GM21367 (cell line): Measurements from ENCODE around the gene DACH1.

Experiments
- ATAC-seq: cut with Tn5 transposase; IDR thresholded peaks from one replicate; pipeline ENCODE4 v1.9.1; 2021; ENCODE audit not compliant: unreplicated experiment

DACH1 gene

DNA sequence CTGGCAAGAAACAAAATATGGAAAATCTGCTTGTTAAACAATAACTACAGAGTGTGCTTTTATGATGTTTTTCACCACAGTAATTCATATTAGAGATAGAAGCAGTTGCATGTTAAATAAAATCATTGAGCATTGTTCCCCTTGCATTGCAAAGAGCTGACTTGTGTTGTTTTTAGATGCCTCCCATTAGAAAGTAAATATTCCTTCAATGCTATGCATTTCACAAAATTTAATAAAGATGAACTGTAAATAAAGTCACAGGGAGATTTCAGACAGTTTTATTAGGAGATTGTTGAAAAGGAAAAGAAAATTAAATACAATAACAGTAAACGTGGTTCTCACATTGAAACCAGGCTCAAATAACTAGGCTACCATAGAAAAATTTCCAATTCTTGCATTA lies 429.3 kb downstream of the DACH1 start:
- ATAC-seq = no peak

DNA sequence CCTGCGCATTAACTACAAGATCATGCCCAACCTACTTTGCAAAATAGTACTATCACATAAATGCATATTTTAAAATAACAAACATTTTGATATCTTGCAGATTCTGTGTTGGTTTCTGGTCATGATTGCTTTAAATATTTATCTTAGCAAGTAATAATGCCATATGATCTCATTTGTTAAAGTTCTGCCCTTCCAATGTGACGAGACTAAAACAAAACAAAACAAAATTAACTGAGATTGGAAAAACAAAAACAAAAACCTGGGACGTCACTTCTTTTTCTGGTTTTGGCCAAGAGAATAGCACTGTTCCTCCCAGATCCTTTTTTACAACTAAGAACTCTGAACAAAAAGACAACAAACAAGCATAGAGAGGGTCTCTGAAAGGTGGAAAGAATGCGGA lies 436.3 kb downstream of the DACH1 start:
- no peak for ATAC-seq

DNA sequence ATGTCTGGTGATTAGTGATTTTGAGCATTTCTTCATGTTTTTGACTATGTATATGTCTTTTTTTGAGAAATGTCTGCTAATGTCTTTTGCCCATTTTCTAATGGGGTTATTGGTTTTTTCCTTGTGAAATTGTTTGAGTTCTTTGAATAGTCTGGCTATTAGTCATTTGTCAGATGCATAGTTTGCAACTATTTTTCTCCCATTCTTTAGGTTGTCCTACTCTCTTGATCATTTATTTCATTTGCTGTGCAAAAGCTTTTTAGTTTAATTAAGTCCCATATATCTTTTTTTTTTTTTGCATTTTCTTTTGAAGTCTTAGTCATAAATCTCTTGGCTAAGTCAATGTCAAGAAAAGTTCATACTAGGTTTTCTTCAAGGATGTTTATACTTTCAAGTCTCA lies 449.8 kb downstream of the DACH1 start:
- no peak for ATAC-seq

DNA sequence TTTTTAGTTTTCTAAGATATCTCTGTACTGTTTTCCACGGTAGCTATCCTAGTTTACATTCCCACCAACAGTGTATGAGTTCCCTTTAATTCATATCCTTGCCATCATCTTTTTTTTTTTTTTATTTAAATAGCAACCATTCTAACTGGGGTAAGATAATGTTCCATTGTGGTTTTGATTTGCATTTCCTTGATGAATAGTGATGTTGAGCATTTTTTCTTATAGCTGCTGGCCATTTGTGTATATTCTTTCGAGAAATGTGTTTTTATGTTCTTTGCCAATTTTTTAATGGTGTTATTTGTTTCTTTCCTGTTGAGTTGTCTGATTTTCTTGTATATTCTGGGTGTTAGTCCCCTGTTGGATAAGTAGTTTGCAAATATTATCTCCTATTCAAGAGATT lies 454.8 kb downstream of the DACH1 start:
- ATAC-seq = no peak

DNA sequence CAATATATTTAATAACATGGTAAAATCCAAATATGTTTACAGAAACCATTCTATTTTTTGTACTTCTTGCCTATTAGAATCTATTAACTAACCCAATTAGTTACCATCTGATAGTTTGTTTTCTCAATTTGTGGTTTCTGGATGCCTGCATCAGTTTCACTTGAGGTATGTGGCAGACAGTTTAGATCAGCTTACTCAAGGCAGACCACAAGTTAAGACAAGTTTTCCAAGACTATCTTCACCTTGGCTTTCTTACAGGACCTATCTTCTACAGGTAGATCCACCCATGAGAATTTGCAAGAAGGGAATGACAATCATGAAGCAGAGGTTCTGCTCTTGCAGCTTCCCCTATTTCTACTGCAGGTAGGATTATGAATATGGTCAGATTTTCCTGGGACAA lies 458.6 kb downstream of the DACH1 start:
- ATAC-seq = no peak

DNA sequence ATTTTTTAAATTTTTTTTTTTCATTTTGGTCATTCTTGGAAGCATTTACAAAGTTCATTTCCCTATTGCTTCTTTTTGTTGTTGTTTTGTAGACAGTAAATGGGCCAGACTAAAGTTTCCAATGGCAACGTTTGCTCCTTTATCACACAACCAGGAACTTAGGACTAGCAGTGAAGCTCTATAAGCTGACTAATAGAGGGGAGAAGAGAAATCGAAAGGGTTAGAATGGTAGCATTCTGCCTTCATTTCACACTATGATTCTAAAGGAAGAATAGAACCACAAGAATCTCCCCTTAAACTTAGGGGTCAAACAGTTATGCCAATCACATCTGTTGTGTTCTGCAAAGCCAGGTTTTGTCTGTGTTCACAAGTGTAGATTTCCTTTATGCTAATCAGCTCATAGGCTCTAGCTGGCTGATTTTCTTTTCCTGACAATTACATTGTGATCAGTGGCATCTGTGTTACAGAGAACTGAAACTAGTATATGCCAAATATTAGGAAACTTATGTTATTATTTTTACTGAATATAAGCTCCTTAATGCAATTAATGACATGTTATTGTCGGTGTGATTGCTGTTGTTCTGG lies 467.3 kb downstream of the DACH1 start:
- ATAC-seq = no peak

DNA sequence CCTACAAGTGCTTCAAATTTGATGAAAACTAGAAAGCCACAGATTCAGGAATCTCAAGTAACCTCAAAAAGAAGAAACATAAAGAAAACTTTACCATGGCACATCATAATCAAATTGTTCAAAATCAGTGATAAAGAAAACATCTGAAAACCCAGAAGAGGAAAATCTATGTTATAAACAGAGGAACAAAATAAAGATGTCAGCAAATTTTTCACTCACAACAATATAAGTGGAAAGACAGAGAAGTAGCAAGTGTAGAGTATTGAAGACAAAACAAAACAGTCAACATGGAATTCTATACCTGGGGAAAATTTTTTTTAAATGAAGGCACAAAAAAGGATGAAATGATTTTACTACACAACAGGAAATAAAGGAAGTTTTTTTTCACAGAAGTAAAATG lies 470.9 kb downstream of the DACH1 start:
- ATAC-seq = no peak

- no peak for ATAC-seq
Observed at GRCh38 chr13:71395053-71395452, 472.0 kb downstream of the DACH1 start.

DNA sequence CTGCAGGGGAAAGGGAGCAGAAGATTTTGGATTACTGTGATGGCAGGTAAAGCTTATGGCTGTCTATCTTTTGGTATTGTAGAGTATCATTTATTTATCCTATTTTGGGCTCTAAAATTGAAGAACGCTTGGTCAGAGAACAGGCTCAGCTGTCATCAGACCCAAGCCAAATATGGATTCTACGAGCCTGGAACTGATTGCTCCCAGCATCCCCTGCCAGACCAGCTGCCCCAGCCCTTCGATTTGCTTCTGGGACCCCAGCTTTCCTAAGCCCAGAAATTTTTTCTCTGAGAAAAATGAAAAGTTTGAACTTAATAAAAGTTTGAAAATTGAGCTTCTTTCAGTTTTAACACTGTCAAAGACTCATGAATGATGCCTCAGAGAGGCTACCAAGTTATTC lies 472.8 kb downstream of the DACH1 start:
- ATAC-seq = no peak
